PC-3 (cell line): ENCODE data around the gene SUSD3.

Source experiments
- EZH2 ChIP-seq: fragments of 300-600 bp; sonication (generic); IDR thresholded peaks from one replicate; pipeline ENCODE4 v1.6.1; 2017; ENCODE audit warnings: antibody characterized with exemption, mild to moderate bottlenecking, low read length; ENCODE audit not compliant: unreplicated experiment
- TF ChIP-seq, protein P1 (sequence below): fragments of 300-600 bp; sonication (generic); conservative IDR thresholded peaks from 2 replicates; pipeline ENCODE4 v1.5.1; 2017; ENCODE audit warnings: antibody characterized with exemption, low read depth, mild to moderate bottlenecking, low read length

DNA sequence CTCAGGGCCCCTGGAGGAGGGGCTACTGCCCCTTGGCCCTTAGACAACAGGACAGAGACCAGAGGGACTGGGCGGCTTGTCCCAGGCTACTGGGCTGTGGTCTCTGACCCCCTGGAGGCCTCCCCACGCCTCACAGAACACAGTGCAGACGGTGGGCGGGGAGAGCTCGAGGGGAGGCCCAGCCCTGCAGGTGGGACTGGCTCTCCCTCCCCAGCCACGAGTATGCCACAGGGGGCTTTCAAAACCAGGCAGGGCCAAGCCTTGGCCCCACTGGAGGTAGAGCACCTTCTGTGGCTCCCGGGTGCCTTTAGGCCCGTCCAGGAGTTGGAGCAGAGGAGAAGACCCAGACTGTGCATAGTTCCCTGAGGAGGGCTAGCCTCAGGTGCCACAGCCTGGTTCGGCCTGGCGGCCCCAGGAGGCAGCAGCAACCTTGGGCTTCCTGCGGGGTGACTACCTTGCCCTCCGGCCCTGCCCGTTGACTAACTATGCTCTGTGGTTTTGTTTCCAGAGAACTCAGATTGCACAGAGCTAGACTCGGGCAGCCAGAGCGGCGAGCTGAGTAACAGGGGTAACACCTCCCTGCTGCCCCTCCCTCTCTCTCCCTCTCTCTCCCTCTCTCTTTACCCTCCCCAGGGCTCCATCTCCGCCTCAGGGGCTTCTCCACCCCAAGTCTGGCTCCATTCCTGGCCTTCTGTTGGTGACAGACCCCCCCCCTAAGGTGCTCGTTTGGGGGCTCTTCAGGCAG, 53.0 kb downstream of the SUSD3 start:
- no peak for TF ChIP-seq EZH2
- TF ChIP-seq, protein P1, sequence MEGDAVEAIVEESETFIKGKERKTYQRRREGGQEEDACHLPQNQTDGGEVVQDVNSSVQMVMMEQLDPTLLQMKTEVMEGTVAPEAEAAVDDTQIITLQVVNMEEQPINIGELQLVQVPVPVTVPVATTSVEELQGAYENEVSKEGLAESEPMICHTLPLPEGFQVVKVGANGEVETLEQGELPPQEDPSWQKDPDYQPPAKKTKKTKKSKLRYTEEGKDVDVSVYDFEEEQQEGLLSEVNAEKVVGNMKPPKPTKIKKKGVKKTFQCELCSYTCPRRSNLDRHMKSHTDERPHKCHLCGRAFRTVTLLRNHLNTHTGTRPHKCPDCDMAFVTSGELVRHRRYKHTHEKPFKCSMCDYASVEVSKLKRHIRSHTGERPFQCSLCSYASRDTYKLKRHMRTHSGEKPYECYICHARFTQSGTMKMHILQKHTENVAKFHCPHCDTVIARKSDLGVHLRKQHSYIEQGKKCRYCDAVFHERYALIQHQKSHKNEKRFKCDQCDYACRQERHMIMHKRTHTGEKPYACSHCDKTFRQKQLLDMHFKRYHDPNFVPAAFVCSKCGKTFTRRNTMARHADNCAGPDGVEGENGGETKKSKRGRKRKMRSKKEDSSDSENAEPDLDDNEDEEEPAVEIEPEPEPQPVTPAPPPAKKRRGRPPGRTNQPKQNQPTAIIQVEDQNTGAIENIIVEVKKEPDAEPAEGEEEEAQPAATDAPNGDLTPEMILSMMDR, result no peak
